Measurements from ENCODE around the gene AGBL4.

AGBL4 gene

GRCh38 chr1:48807554-48808260 is 1216.0 kb downstream of the AGBL4 start:
- no peak for TF ChIP-seq GATA2 (IDR thresholded peaks at IDR 0.05; ENCODE audit: low read depth, low read length)
- TF ChIP-seq GATA3 (IDR thresholded peaks at IDR 0.05; ENCODE audit: low read depth, low read length) = no peak

GRCh38 chr1:48803474-48803873 is 1220.3 kb downstream of the AGBL4 start:
- TF ChIP-seq GATA3 (IDR thresholded peaks at IDR 0.05; ENCODE audit: low read depth, low read length) (no peak), GATA2 (IDR thresholded peaks at IDR 0.05; ENCODE audit: low read depth, low read length) (no peak)

GRCh38 chr1:48794816-48795215 is 1228.9 kb downstream of the AGBL4 start:
- TF ChIP-seq GATA3 (IDR thresholded peaks at IDR 0.05; ENCODE audit: low read depth, low read length) = no peak
- TF ChIP-seq GATA2 (IDR thresholded peaks at IDR 0.05; ENCODE audit: low read depth, low read length) = no peak

- TF ChIP-seq GATA2 (IDR thresholded peaks at IDR 0.05; ENCODE audit: low read depth, low read length) (no peak), GATA3 (IDR thresholded peaks at IDR 0.05; ENCODE audit: low read depth, low read length) (no peak)
These were observed 1229.9 kb downstream of the AGBL4 start for GRCh38 chr1:48793863-48794262.

- TF ChIP-seq GATA2 (IDR thresholded peaks at IDR 0.05; ENCODE audit: low read depth, low read length) (no peak), GATA3 (IDR thresholded peaks at IDR 0.05; ENCODE audit: low read depth, low read length) (no peak)
These were observed 1230.8 kb downstream of the AGBL4 start for GRCh38 chr1:48792961-48793360.

GRCh38 chr1:48790397-48790796 is 1233.4 kb downstream of the AGBL4 start:
- no peak for TF ChIP-seq GATA2 (IDR thresholded peaks at IDR 0.05; ENCODE audit: low read depth, low read length)
- no peak for TF ChIP-seq GATA3 (IDR thresholded peaks at IDR 0.05; ENCODE audit: low read depth, low read length)

GRCh38 chr1:48789903-48790302 is 1233.9 kb downstream of the AGBL4 start:
- TF ChIP-seq GATA3 (IDR thresholded peaks at IDR 0.05; ENCODE audit: low read depth, low read length) (no peak), GATA2 (IDR thresholded peaks at IDR 0.05; ENCODE audit: low read depth, low read length) (no peak)

GRCh38 chr1:48785869-48786268 is 1237.9 kb downstream of the AGBL4 start:
- TF ChIP-seq GATA2 (IDR thresholded peaks at IDR 0.05; ENCODE audit: low read depth, low read length) (no peak), GATA3 (IDR thresholded peaks at IDR 0.05; ENCODE audit: low read depth, low read length) (no peak)

GRCh38 chr1:48784301-48784700 is 1239.5 kb downstream of the AGBL4 start:
- no peak for TF ChIP-seq GATA2 (IDR thresholded peaks at IDR 0.05; ENCODE audit: low read depth, low read length)

GRCh38 chr1:48777219-48777895 is 1246.4 kb downstream of the AGBL4 start:
- TF ChIP-seq GATA2 (IDR thresholded peaks at IDR 0.05; ENCODE audit: low read depth, low read length) = peak; percentile 65
- TF ChIP-seq GATA3 (IDR thresholded peaks at IDR 0.05; ENCODE audit: low read depth, low read length) = no peak

- TF ChIP-seq GATA2 (IDR thresholded peaks at IDR 0.05; ENCODE audit: low read depth, low read length) (no peak), GATA3 (IDR thresholded peaks at IDR 0.05; ENCODE audit: low read depth, low read length) (no peak)
These were observed 1247.1 kb downstream of the AGBL4 start, which contains the start of gene BEND5 for GRCh38 chr1:48776393-48777218. BEND5 (minus strand) TSS chr1:48776891; CDS start chr1:48776831, 60 bp downstream.

- no peak for TF ChIP-seq GATA2 (IDR thresholded peaks at IDR 0.05; ENCODE audit: low read depth, low read length)
- no peak for TF ChIP-seq GATA3 (IDR thresholded peaks at IDR 0.05; ENCODE audit: low read depth, low read length)
These were observed 1247.8 kb downstream of the AGBL4 start for GRCh38 chr1:48775831-48776392.

GRCh38 chr1:48773133-48773532 is 1250.6 kb downstream of the AGBL4 start:
- TF ChIP-seq GATA2 (IDR thresholded peaks at IDR 0.05; ENCODE audit: low read depth, low read length) = no peak
- TF ChIP-seq GATA3 (IDR thresholded peaks at IDR 0.05; ENCODE audit: low read depth, low read length) = no peak

- TF ChIP-seq GATA2 (IDR thresholded peaks at IDR 0.05; ENCODE audit: low read depth, low read length) = no peak
- no peak for TF ChIP-seq GATA3 (IDR thresholded peaks at IDR 0.05; ENCODE audit: low read depth, low read length)
These were observed 1251.5 kb downstream of the AGBL4 start for GRCh38 chr1:48772211-48772610.

Measured in SH-SY5Y (cell line).